Stimulated activated CD4-positive, alpha-beta T cell treated with anti-CD3 and anti-CD28 coated beads, Interleukin-1b, Interleukin-23, amount 100 ng/mL, for 4 hours (primary cell): ENCODE measurements around the gene TMEM53.
"Not testable (repeated sequence)": the region's sequence is repeated elsewhere in the genome, so short reads cannot be mapped to it uniquely, and the experiment has no call there.

Source experiments
- DNase-seq, 2 donors: peaks; one replicate each; pipeline ENCODE4 v3.0.0-alpha.2; 2020; ENCODE audit warnings: low read depth in 2 of 2

The TMEM53 gene

GRCh38 chr1:44672961-44673674 is 1.2 kb downstream of the TMEM53 start:
- no peak for DNase-seq

GRCh38 chr1:44672254-44672955 is 1.9 kb downstream of the TMEM53 start:
- no peak for DNase-seq

GRCh38 chr1:44670751-44671640 is 3.3 kb downstream of the TMEM53 start:
- DNase-seq = no peak

- DNase-seq = not testable (repeated sequence)
Observed at GRCh38 chr1:44666719-44667118, 7.6 kb downstream of the TMEM53 start.

- peak; percentile 26 to 28 for DNase-seq
Observed at GRCh38 chr1:44664730-44665370, 9.4 kb downstream of the TMEM53 start.

GRCh38 chr1:44663417-44663816 is 10.9 kb downstream of the TMEM53 start:
- no peak for DNase-seq

GRCh38 chr1:44662683-44663030 is 11.6 kb downstream of the TMEM53 start:
- DNase-seq = no peak

GRCh38 chr1:44661781-44662682 is 12.2 kb downstream of the TMEM53 start:
- DNase-seq = no peak

GRCh38 chr1:44660176-44660575 is 14.1 kb downstream of the TMEM53 start:
- no peak for DNase-seq

- no peak for DNase-seq
Observed at GRCh38 chr1:44659566-44659965, 14.7 kb downstream of the TMEM53 start.

GRCh38 chr1:44655609-44656008 is 18.7 kb downstream of the TMEM53 start:
- no peak for DNase-seq

GRCh38 chr1:44654621-44655187 is 19.6 kb downstream of the TMEM53 start:
- DNase-seq = no peak

GRCh38 chr1:44653107-44653964 is 20.9 kb downstream of the TMEM53 start:
- no peak for DNase-seq

- DNase-seq = peak; percentile 63 to 70
Observed at GRCh38 chr1:44652445-44653106, 21.7 kb downstream of the TMEM53 start.

- DNase-seq = no peak
Observed at GRCh38 chr1:44651069-44651468, 23.2 kb downstream of the TMEM53 start.

- DNase-seq = no peak
Observed at GRCh38 chr1:44650159-44650831, 24.0 kb downstream of the TMEM53 start.

- no peak for DNase-seq
Observed at GRCh38 chr1:44649788-44650158, 24.5 kb downstream of the TMEM53 start.

GRCh38 chr1:44648529-44649250 is 25.6 kb downstream of the TMEM53 start:
- no peak for DNase-seq
